HEK293T (cell line): ENCODE measurements around the gene G6PC3.

Source experiments
- ARNT ChIP-seq: fragments of 450-650 bp; IDR thresholded peaks from 2 replicates; pipeline ENCODE4 v1.6.1; 2017; ENCODE audit warnings: mild to moderate bottlenecking
- BHLHE40 ChIP-seq: fragments of 450-650 bp; IDR thresholded peaks from 2 replicates; pipeline ENCODE4 v1.6.1; 2016; ENCODE audit warnings: mild to moderate bottlenecking, moderate library complexity, borderline replicate concordance
- CTBP1 ChIP-seq: fragments of 450-650 bp; IDR thresholded peaks from 2 replicates; pipeline ENCODE4 v1.6.1; 2016; ENCODE audit warnings: borderline replicate concordance
- ELF4 ChIP-seq: fragments of 450-650 bp; IDR thresholded peaks from 2 replicates; pipeline ENCODE4 v1.6.1; 2017; ENCODE audit warnings: antibody characterized with exemption
- FOXA1 ChIP-seq: fragments of 450-650 bp; IDR thresholded peaks from 2 replicates; pipeline ENCODE4 v1.6.1; 2016; ENCODE audit warnings: mild to moderate bottlenecking
- FOXK2 ChIP-seq: fragments of 450-650 bp; IDR thresholded peaks from 2 replicates; pipeline ENCODE4 v1.6.1; 2016; ENCODE audit warnings: mild to moderate bottlenecking
- FOXM1 ChIP-seq: fragments of 450-650 bp; IDR thresholded peaks from 2 replicates; pipeline ENCODE4 v1.6.1; 2017; ENCODE audit warnings: mild to moderate bottlenecking, borderline replicate concordance
- HDGF ChIP-seq: fragments of 450-650 bp; IDR thresholded peaks from 2 replicates; pipeline ENCODE4 v1.6.1; 2017; ENCODE audit warnings: antibody characterized with exemption, borderline replicate concordance
- L3MBTL2 ChIP-seq: fragments of 450-650 bp; conservative IDR thresholded peaks from 2 replicates; pipeline ENCODE4 v1.6.1; 2016; ENCODE audit warnings: mild to moderate bottlenecking
- LEF1 ChIP-seq: fragments of 450-650 bp; IDR thresholded peaks from 2 replicates; pipeline ENCODE4 v1.6.1; 2017; ENCODE audit warnings: mild to moderate bottlenecking, borderline replicate concordance
- NFRKB ChIP-seq: fragments of 450-650 bp; IDR thresholded peaks from 2 replicates; pipeline ENCODE4 v1.6.1; 2016; ENCODE audit warnings: mild to moderate bottlenecking, moderate library complexity
- SP1 ChIP-seq: fragments of 450-650 bp; IDR thresholded peaks from 2 replicates; pipeline ENCODE4 v1.6.1; 2017
- SUZ12 ChIP-seq: fragments of 450-650 bp; IDR thresholded peaks from 2 replicates; pipeline ENCODE4 v1.6.1; 2016; ENCODE audit warnings: mild to moderate bottlenecking
- ZNF384 ChIP-seq: fragments of 450-650 bp; IDR thresholded peaks from 2 replicates; pipeline ENCODE4 v1.6.1; 2016

GRCh38 chr17:44083250-44083849 is 12.8 kb downstream of the G6PC3 start:
- TF ChIP-seq FOXM1 (no peak), FOXA1 (no peak), ARNT (no peak), SP1 (no peak), FOXK2 (no peak), NFRKB (no peak), BHLHE40 (no peak), SUZ12 (no peak), ZNF384 (no peak), L3MBTL2 (no peak), HDGF (no peak), LEF1 (no peak), ELF4 (no peak), CTBP1 (no peak)
